GM21367 (cell line): ENCODE data around the gene VPS18.
A peak's percentile ranks its signal among the peaks of the same experiment; 100 is the strongest.

ENCODE experiments used
- ATAC-seq: cut with Tn5 transposase; IDR thresholded peaks from one replicate; pipeline ENCODE4 v1.9.1; 2021; ENCODE audit not compliant: unreplicated experiment

Gene VPS18

GRCh38 chr15:40867199-40867598 is 27.1 kb upstream of the VPS18 start:
- no peak for ATAC-seq

- no peak for ATAC-seq
Observed at GRCh38 chr15:40869686-40870085, 24.6 kb upstream of the VPS18 start.

- ATAC-seq: no peak
Observed at GRCh38 chr15:40870716-40871115, 23.5 kb upstream of the VPS18 start.

GRCh38 chr15:40871749-40872617 is 22.3 kb upstream of the VPS18 start:
- ATAC-seq: no peak

GRCh38 chr15:40872791-40873693 is 21.2 kb upstream of the VPS18 start:
- ATAC-seq: no peak

- peak; percentile 46 for ATAC-seq
Observed at GRCh38 chr15:40873694-40874561, 20.3 kb upstream of the VPS18 start, which contains the start of gene RHOV. Gene RHOV, minus strand, starts transcription at chr15:40874234. Its CDS starts 95 bp downstream, at chr15:40874139.

GRCh38 chr15:40875991-40876730 is 18.1 kb upstream of the VPS18 start:
- ATAC-seq: no peak

GRCh38 chr15:40877694-40878093 is 16.6 kb upstream of the VPS18 start:
- ATAC-seq: no peak

GRCh38 chr15:40878785-40879184 is 15.5 kb upstream of the VPS18 start:
- ATAC-seq: no peak

GRCh38 chr15:40879609-40880008 is 14.6 kb upstream of the VPS18 start:
- ATAC-seq: no peak

GRCh38 chr15:40881351-40881750 is 12.9 kb upstream of the VPS18 start:
- no peak for ATAC-seq

- ATAC-seq: no peak
Observed at GRCh38 chr15:40886586-40886985, 7.7 kb upstream of the VPS18 start.

GRCh38 chr15:40889112-40889511 is 5.1 kb upstream of the VPS18 start:
- no peak for ATAC-seq

GRCh38 chr15:40891138-40891537 is 3.1 kb upstream of the VPS18 start:
- ATAC-seq: no peak

GRCh38 chr15:40891810-40892446 is 2.3 kb upstream of the VPS18 start:
- ATAC-seq: no peak

- ATAC-seq: no peak
Observed at GRCh38 chr15:40892447-40893012, 1.7 kb upstream of the VPS18 start.

- ATAC-seq: no peak
Observed at GRCh38 chr15:40893019-40893670, 1.1 kb upstream of the VPS18 start.

- ATAC-seq: no peak
Observed at GRCh38 chr15:40894681-40895448, 615 bp downstream of the VPS18 start.
